ENCODE measurements around the gene CYTH4.

- TF ChIP-seq ZNF274 (IDR thresholded peaks at IDR 0.05; ENCODE audit: low read depth, low read length) (no peak), SUZ12 (IDR thresholded peaks at IDR 0.05; ENCODE audit: extremely low read depth, insufficient read depth, insufficient read length) (no peak)
Measured at GRCh38 chr22:37235897-37236607, 46.3 kb upstream of the CYTH4 start.
